Measurements from ENCODE around the gene BPIFB6. TPM values are rescaled to one million over a fixed set of nuclear protein-coding genes. Genes with fewer than 3 reads are reported as not detected.

Gene BPIFB6
- total RNA-seq, 1 donor from 2014 or later = not detected

DNA sequence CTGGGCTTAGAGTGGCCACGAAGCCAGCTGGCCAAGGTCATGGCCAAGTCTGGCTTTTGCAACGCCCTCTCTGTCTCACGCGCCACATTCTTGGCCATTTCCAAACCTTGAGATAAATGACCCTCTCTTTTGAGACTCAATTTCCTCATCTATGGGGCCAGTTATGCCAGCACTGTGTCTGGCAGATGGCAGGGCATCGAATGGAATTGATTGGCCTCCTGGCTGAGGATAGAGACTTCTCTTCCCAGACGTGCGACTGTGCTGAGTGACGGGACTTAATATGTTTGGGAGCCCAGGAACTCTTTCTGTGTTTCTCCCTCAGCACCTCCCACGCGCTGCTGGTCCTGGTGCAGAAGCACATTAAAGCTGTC lies 16.3 kb upstream of the BPIFB6 start:
- FAIRE-seq = no peak
- no peak for DNase-seq (ENCODE audit: low spot score in 2 of 2)

DNA sequence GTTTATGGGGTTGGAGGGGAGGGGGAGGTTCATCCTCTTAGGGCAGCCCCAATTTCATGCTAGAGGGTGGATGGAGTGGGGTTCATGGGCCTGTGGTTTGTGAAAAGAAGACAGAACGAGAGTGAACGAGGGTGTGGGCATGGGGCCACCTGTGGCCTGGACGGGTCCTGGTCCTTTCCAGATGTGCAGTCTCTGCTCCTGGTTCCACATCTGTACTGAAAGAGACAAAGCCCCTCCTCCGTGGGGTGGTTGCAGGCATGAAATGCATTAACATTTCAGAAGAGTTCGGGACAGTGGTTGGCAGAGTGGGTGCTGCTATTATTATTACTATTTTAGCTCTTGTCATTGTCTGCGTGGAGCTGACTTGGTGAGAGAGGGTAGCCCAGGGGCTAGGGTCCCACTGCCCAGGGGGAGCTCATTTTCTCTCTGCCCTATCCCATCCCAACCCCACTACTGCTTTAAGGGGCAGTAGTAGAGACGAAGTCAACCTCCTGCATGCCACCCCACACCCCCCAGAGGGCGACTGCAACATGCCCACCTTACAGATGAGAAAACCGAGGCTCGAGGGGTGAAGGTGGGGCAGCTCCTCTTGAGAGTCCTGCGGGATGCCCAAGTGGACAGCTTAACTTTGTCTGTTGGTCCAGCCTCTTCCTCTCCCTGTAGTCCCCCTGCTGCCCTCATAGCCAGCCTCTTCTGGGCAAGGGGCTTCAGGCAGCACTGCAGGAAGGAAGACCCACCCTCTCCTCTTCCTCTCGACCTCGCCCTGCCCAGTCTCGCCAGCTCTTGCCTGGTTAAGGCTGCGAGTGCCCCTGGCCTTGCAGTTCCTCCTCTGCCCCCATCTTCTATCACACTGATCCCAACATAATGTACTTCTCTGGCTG lies 15.5 kb upstream of the BPIFB6 start:
- no peak for FAIRE-seq
- DNase-seq (ENCODE audit: low spot score in 2 of 2) = no peak

DNA sequence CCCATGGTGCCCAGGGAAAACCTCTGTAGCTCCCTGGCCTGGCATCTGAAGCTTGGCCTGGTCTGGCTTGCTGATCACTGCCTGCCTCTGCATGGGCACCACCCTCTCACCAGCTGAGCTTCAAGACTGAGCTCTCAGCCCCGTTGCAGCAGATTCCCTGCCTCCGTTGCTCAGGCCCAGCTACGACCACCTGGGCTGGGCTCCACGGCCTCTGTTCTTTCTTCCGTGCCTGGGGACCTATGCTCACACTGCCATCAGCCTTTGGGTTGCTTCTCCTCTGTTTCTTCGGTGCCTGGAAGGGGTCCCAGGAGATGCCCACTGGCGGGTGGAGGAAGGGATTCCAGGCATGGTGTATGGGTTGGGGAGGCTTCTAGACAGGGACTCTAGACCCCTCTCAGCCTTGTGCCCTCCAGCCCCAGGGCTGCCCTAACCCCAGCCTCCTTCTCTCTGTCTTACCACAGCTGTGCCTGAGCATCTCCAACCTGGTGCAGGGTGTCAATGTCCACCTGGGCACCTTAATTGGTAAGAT lies 14.8 kb upstream of the BPIFB6 start:
- no peak for FAIRE-seq
- DNase-seq (ENCODE audit: low spot score in 2 of 2) = no peak

DNA sequence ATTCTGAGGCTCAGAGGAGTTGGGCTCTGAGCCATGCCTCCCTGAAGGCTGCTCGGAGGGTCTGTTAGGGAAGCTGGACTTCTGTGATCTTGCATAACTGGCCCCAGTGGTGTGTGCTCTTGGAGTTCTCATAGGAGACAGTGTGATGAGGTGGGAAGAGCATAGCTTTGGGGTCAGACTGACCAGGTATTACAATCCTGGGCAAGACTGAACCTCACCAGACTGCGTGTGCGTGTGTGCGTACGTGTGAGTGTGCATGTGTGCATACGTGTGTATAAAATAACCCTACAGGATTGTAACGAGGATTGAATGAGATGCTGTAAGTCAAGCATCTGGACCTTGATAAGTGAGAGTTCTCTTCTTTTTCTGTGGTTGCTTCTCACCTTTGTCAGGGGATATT lies 13.9 kb upstream of the BPIFB6 start:
- no peak for DNase-seq (ENCODE audit: low spot score in 2 of 2)
- no peak for FAIRE-seq

DNA sequence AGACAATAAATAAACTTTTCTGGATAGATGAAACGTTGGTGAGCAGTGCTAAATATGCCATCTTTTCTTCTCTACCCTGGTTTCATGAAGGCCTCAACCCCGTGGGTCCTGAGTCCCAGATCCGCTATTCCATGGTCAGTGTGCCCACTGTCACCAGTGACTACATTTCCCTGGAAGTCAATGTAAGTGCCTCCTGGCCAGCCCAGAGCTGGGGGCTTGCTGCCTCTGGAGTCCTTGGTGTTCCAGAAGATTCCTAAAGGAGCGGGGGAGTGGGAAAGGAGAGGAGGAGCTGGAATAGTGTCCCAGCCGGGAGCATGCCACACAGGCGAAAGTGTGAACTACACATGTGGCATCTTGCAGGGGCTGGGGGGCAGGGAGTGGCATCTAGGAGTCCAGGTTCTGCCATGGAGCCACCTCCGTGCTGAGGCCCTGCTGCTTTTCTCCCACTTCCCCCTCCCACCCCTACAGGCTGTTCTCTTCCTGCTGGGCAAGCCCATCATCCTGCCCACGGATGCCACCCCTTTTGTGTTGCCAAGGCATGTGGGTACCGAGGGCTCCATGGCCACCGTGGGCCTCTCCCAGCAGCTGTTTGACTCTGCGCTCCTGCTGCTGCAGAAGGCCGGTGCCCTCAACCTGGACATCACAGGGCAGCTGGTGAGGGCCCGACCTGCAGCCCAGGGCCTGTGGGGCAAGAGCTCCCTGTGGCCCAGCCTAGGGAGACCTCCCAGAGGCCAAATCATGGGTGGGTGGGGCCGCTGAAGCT lies 13.1 kb upstream of the BPIFB6 start:
- FAIRE-seq (no peak), DNase-seq (ENCODE audit: low spot score in 2 of 2) (no peak)

DNA sequence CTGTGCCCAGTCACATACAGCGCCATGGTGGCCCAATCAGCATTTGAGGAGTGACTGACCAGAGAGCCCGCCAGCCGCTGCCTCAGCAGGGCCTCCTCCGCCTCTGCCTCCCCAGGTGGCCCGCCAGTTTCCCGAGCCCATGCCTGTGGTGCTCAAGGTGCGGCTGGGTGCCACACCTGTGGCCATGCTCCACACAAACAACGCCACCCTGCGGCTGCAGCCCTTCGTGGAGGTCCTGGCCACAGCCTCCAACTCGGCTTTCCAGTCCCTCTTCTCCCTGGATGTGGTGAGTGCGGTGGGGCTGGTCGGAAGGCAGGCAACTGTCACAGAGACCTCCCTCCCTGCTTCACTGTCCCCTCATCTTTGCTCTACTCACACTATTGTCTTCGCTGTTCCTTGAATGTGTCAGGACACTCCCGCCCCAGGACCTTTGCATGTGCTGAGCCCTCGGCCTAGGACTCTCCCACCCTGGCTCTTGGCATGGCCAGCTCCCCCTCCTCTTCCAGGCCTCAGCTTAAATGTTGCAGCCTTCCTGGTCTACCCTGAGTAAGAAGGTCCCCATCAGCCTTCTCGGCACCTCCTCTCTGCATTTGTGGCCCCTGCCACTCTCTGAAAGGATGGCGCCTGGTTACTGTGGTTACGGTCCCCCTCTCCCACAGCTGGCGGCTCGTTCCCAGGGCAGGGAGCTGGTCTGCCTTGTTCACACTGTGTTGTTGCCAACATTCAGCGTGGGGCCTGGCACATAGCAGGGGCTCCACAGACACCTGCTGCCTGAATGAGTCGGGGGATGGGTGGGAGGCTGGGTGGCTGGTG lies 11.8 kb upstream of the BPIFB6 start:
- DNase-seq (ENCODE audit: low spot score in 2 of 2) (no peak), FAIRE-seq (no peak)

DNA sequence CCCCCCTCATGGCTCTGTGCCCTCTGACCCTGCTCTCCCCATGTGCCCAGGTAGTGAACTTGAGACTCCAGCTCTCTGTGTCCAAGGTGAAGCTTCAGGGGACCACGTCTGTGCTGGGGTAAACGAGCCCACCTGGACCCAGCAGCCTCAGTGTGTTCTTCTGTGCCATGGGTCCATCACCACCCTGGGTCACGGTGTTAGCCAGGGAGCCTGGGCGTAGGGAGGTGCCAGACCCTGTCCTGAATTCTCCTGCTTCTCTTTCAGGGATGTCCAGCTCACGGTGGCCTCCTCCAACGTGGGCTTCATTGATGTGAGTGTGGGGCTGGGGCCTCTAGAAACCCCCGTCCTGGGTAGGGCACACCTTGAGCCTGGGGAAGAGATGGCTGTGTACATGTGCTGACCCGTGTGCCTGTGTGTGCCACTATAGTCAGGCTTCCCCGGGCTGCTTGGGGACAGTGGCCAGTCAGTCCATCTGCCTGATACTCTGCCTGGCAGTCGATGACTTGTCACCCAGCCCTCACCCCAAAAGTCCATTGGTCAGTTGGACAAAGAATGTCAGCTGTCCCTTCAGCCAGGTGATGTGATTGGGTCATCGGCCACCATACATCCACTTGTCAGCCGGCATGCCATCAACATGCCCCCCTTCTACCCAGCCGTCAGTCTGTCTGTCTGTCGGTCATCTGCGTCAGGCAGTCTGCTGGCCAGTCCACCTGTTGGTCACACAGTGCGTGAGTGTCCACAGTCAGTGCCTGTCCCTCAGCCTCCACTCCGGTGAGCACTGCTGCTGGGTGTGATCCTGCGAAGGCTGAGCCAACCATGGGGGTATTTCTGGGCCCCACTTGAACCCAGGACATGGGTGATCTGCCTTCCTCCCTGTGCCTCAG lies 10.9 kb upstream of the BPIFB6 start:
- DNase-seq (ENCODE audit: low spot score in 2 of 2) (no peak), FAIRE-seq (no peak)

DNA sequence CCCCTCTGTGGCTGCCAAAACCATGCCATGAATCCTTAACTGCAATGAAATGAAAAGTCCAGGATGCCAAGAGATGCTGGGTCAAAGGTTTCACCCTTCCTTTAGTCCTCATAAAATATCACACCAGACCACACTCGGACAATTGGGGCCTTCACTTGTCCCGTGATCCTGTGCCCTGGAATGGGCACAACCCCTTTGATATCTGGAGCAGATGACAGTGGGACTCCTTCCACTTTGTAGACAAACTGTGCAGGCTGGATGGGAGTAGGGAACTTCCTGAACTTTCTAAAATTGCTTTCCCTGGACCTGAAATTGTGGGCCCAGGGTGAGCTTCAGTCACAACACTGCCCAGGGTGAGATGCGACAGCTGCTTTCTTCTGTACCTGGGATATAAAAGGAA lies 9.6 kb upstream of the BPIFB6 start:
- FAIRE-seq = no peak

DNA sequence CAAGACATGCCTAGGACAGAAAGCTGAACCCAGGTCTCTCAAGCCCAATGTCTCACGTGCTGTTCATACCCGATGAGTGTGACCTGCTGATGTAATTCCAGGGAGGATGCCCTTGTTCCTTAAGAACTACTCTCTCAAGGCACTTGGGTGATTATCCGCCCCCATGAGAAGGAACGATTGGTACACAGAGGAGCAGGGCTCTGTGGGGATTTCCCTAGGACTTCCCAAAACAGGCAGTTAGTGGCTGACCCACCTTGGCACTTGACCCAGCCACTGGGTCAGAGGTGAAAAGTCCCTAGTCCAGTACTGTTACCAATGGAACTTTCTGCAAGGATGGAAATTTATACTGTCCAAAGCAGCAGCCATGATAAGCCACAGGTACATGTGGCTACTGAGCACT lies 9.2 kb upstream of the BPIFB6 start:
- DNase-seq (ENCODE audit: low spot score in 2 of 2) = no peak
- FAIRE-seq = no peak

More for the DNA sequence above, 9.6 kb upstream of the BPIFB6 start:
- no peak for DNase-seq (ENCODE audit: low spot score in 2 of 2)

DNA sequence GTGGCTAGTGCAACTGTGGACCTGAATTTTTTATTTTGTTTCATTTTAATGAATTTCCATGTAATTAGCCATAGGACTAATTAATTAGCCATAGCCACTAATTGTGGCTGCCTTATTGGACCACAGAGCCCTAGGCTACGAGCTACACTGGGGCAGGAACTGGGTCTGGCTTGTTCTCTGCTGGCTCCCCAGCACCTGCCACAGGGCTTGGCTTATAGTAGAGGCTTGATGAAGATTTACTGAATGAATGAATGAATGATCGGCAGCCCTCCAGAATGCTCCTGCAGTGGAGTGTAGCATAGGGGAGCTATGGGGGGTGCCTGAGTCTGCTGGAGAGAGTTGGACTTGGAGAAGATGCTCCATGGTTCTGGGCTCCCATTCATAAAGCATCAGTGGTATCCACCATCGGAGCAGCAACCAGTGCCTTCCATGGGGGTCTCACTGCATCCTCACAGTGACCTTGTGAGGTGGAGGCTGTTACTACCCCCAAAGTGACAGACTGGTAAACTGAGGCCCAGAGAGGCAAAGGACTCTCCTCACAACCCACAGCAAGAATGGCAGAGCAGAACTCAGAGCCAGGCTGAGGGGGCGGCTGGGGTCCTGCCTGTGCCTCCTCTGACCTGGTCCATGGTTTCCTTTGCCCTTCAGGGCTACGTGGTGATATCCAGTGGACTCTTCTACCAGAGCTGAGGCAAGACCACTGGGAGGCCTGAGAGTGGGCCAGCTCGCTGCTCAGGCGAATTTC lies 8.6 kb upstream of the BPIFB6 start:
- DNase-seq (ENCODE audit: low spot score in 2 of 2) = no peak
- no peak for FAIRE-seq

DNA sequence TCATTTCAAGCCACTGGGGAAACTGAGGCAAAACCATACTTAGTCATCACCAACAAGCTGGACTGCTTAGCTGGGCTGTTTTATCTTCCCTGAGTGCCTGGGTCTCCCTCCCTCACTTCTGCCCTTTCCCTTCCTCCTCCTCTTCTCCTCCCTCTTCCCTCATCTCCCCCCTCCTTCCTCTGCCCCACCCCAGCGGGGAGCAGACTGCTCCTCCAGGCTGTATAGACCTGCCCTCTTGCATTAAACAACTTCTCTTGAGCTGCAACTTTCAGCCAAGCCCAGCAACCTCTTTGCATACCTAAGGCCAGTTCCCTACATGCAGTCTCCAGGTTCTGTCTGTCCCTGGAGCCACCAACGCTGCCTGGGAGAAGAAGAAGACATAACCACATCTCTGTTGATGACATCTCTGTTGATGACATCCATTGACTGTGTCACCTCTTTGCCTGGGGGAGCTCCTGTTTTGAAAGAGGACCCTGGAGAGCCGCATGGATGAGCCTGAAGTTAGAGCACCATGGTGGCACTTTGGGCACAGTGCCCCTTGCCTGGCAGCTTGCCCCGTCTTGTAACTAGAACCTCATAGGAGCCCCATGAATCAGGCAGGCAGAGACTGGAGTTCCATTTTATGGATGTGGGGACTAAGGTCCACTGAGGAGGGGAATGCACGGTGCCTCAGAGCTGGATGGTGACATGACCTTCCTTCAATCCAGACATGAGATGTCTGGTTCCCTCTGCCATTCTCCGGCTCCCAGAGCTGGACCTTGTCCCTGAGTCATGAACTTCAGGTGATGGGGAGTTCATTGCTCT lies 7.8 kb upstream of the BPIFB6 start:
- no peak for FAIRE-seq
- no peak for DNase-seq (ENCODE audit: low spot score in 2 of 2)

DNA sequence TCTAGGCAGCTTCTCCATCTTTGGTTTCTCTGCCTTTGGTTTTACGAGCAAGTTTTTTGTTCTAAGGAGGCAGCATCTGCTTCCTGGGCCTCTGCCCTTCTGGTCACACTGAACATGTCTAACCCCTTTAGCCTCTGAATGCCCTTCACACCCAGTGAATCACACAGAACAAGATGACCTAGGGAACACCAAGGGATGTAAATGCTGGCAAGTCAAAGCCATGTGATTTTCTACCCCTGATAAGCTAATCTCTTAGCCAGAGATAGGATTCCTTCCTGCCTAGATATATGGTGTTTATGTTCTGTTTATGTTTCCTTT lies 7.2 kb upstream of the BPIFB6 start:
- no peak for FAIRE-seq
- DNase-seq (ENCODE audit: low spot score in 2 of 2) = no peak

DNA sequence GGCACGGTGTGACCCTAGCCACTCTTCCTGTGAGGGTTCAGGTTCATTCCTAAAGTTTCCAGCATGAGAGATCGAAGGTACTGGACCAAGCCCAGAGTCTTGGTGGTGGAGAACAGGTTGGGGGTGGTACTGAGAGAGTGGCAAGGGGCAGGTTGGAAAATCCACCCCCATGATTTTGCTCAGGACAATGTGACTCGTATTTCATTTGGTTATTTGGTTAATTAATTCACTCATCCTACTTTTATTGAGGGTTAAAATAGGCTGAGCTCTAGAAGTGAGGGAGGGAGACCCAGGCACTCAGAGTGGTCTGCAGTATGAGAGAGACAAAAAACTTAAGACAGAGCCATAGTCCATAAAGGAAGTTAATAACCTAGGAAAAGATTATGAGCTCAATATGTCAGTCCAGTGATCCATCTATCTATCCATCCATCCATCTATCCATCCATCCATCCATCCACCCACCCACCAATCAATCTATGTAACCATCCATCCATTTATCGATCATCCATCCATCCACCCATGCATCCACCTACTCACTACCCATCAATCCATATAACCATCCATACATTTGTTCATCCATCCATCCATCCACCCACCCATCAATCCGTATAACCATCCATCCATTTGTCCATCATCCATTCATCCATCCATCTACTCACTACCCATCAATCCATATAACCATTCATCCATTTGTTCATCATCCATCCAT lies 6.7 kb upstream of the BPIFB6 start:
- FAIRE-seq (no peak), DNase-seq (ENCODE audit: low spot score in 2 of 2) (no peak)

DNA sequence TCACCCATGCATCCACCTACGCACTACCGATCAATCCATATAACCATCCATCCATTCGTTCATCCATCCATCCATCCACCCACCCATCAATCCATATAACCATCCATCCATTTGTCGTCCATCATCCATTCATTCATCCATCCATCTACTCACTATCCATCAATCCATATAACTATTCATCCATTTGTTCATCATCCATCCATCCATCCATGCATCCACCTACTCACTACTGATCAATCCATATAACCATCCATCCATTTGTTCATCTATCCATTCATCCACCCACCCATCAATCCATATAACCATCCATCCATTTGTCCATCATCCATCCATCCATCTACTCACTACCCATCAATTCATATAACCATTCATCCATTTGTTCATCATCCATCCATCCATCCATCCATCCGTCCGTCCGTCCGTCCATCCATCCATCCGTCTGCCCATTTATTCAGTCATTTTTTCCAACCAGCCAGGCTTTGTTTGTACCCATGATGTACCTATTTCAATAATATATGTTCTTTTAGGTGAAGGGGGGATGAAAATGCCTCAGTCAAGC lies 6.1 kb upstream of the BPIFB6 start:
- FAIRE-seq (no peak), DNase-seq (ENCODE audit: low spot score in 2 of 2) (no peak)

DNA sequence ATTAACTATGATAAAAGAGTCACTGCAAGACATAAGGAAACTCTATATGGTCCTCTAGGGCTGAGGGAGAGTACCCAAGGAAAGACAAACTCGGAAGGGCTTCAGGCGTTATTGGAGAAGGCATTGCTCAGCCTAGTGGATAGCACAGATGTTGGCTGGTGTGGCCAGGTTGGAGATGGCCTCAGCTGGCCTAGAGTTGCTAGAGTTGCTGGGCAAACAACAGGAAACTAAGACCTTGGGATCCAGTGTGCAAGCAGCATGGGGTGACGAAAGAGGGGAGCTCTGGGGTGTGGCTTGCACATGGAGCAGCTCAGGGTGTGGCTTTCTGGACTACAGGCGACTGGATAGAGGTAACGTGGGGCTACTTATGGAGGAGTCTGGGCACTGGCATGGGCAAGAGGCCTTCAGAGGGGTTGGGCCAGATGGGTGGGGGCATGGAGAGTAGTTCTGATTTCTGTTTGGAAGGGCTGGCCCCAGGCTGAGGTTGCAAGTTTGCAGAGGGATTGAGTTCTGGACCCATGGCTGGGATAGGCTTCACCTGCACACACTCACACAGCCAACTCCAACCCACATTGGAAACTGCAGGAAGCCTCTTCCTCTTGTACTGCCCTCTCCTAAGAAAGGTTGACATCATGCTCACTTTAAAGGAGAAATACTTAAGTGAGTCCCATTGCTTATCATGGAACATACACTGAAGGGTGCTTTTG lies 5.2 kb upstream of the BPIFB6 start:
- DNase-seq (ENCODE audit: low spot score in 2 of 2) = no peak
- FAIRE-seq = no peak

DNA sequence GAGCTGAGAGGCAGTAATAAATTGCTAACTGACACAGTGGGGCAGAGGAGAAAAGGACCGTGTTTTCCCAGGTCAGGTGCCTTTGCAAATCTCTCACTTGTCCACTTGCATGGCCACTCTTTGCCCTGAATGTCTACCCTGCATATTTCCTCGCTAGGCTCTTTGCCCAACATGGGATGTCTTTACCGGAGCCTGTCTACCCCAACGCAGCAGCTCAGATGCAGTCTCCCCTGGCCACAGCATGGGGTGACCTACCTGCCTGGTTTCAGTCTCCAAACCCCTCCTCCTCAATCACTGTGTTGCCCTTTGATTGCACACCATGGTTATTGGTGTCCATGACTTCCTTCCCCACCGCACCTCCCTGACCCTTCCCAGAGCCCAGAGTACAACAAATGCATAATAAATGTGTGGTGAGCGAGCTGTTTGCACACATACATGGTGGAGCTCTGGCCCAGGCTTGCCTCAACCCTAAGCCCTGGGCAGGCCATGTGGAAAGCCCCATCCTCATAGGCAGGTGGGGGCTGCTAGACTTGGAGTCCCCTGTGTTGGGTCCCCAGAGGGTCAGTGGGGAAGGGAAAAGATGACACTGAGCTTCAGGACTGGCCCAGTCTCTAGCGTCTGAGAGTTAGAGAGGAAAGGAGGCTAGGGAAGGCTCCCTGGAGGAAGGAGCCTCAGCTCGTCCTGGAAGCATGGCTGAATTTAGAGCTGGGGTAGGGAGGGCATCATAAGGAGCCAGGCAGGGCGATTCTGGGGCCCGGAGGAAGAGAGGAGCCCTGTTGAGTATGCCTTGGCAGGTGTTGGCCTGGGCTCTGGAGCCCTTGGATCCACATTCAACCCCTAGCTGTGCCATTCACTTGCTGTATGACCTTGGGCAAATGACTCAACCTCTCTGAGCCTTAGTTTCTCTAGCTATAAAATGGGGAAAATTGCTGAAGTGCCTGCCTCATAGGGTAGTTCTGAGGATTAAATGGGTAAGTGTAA lies 4.4 kb upstream of the BPIFB6 start:
- FAIRE-seq (no peak), DNase-seq (ENCODE audit: low spot score in 2 of 2) (no peak)

All from frontal cortex (tissue), 4 donors.